Adrenal gland (tissue), 5 donors: ENCODE results near the gene TBX15.

Source experiments
- CTCF ChIP-seq, 6 experiments: fragments of 450-650 bp in 4 of 6; fragments of 200-600 bp in 2 of 6; sonication (generic) in 1 of 6; IDR thresholded peaks; 1 replicate in 5 of 6; 2 replicates in 1 of 6; pipeline versions ENCODE4 v1.5.1 to v1.8.0; 2016 to 2021; ENCODE audit warnings: antibody characterized with exemption in 6 of 6, mild to moderate bottlenecking in 2 of 6, moderate library complexity in 1 of 6
- POLR2A ChIP-seq, 2 donors: fragments of 450-650 bp; IDR thresholded peaks; one replicate each; pipeline ENCODE4 v1.6.1; 2017; ENCODE audit warnings: antibody characterized with exemption in 2 of 2, mild to moderate bottlenecking in 2 of 2, moderate library complexity in 1 of 2
- donor health status: DM: no; HTN: no; CAD: no.

- TF ChIP-seq POLR2A (IDR thresholded peaks at IDR 0.05) (no peak), CTCF (IDR thresholded peaks at IDR 0.05) (no peak)
Observed at GRCh38 chr1:118914379-118915161, 73.6 kb downstream of the TBX15 start.
